NCI-H2081 (cell line): ENCODE data around the gene TAF11.
A peak's percentile ranks its signal among the peaks of the same experiment; 100 is the strongest.
"Not testable (repeated sequence)": the region's sequence is repeated elsewhere in the genome, so short reads cannot be mapped to it uniquely, and the experiment has no call there.

Experiments
- DNase-seq, 2 experiments: peaks; one replicate each; lab custom pipeline; 2025; lab: John Stamatoyannopoulos, UW

Gene TAF11

DNA sequence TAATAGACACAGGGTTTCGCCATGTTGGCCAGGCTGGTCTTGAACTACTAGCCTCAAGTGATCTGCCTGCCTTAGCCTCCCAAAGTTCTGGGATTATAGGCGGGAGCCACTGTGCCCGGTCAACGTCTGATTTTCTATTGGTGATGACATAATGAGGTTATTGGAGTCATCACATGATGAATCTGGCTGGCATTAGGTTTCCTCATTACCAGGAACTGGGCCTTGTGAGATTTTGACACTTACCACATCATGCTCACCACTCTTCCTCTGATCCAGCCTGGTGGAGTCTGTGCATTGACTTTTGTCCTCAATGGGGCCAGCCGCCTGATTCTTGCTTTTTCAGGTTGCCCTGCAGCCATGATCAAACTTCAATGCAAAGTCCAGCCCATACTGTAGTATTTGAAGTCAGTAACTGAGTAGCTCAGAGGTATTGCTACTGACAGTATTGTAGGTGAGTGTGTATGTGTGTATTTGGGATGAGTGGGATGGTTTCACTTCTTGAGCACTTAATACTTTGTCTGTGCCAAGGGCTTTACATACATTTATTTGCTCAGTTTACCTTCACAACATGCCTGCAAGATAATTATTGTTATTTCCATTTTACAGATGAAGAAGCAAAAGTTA is 17.3 kb upstream of the TAF11 start:
- DNase-seq, result no peak

GRCh38 chr6:34901930-34902329 is 14.1 kb upstream of the TAF11 start:
- DNase-seq, result no peak

GRCh38 chr6:34900321-34901031 is 12.6 kb upstream of the TAF11 start:
- DNase-seq, result no peak

DNA sequence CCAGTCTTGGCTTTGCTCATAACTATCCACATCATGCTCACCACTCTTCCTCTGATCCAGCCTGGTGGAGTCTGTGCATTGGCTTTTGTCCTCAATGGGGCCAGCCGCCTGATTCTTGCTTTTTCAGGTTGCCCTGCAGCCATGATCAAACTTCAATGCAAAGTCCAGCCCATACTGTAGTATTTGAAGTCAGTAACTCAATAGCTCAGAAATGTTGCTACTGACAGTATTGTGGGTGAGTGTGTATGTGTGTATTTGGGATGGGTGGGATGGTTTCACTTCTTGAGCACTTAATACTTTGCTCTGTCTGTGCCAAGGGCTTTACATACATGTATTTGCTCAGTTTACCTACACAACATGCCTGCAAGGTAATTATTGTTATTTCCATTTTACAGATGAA is 11.9 kb upstream of the TAF11 start:
- DNase-seq, result not testable (repeated sequence)

DNA sequence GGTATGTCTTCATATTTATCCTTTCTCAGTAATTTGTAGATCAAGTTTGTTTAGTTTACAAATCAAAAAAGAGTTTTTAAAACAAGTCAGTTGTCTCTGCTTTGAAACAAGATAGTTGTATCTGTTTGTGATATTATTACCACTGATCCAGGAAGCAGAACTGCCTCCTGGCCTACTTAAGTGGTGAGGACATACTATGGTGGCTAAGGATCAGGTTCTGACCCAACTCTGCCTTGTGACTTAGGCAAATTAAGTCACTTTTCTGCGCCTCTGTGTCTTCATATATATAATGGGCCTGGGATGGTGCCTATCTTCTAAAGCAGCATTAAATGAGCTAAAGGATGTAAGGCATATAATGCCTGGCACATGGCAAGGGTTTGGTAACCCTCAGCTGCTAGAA is 9.9 kb upstream of the TAF11 start:
- no peak for DNase-seq

- no peak for DNase-seq
Observed at GRCh38 chr6:34897130-34897529, 9.3 kb upstream of the TAF11 start.

GRCh38 chr6:34894693-34895092 is 6.9 kb upstream of the TAF11 start:
- DNase-seq, result no peak

DNA sequence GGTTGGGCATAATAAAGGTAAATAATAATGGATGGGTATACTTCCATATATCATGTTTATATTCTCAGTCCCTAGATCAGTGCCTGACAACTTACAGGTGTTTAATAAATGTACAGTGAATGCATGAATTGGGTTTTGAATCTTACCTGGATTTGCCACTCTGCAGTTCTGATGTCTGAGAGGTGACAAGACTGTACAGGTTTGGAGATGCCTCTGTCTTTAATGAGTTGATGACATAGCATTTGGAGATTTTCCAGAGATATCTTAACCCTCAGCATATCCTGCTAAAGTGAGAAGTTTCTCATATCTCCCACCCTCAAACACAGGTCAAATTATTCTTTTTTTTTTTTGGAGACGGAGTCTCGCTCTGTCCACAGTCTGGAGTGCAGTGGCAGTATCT is 3.5 kb upstream of the TAF11 start:
- DNase-seq, result no peak

- no peak for DNase-seq
Observed at GRCh38 chr6:34890533-34890925, 2.7 kb upstream of the TAF11 start.

DNA sequence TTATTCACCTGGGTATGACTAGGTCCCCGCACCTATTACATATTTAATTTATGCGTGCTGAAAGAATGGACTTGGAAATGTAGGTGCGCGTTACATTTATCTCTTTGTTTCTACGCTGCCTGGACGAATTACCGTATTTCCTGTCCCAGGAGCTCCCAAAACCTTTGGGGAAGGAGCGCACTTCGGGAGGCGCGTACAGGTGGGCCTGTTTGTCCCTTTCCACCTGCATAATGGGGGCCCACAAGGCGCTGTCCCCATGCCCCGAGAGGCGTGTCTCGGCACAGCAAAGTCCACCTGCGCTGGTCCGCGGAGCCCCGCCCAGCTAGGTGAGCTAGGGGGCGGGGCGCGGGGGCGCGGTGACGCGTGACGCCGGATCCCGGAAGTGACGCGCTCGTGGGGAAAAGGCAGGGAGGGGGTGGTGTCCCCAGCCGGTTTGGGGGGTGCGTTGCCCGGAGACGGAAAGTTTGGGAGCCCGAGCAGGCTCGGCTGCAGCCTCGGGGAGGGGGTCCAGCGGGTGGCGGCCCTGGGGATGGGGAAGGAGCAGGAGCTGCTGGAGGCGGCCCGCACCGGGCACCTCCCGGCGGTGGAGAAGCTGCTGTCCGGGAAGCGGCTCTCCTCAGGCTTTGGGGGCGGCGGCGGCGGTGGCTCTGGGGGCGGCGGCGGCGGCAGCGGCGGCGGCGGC is 1.2 kb upstream of the TAF11 start, which contains the start of gene ANKS1A:
Gene ANKS1A (plus strand): TSS at position 382 of the 682 bp plus-strand sequence. CDS start 148 bp downstream, at position 530.
- DNase-seq, result peak; percentile 86 to 87

DNA sequence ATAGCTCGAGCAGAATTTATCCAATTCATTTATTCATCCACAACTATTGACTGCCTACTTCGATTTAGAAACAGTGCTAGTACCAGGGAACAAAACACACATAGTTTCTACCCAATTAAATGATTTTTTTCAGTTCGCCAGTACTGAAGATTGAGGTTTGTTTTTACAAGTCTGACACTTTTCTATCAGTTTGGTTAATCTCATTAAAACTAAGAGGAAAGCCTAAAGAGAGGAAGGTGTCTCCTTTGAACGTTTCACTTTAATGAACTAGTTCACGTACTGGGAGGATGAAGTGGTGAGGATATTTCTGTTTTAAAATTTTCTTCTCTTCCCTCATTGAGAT is 643 bp upstream of the TAF11 start:
- no peak for DNase-seq

GRCh38 chr6:34885837-34886236 is 2.0 kb downstream of the TAF11 start:
- not testable (repeated sequence) for DNase-seq

GRCh38 chr6:34884996-34885395 is 2.8 kb downstream of the TAF11 start:
- DNase-seq, result no peak

DNA sequence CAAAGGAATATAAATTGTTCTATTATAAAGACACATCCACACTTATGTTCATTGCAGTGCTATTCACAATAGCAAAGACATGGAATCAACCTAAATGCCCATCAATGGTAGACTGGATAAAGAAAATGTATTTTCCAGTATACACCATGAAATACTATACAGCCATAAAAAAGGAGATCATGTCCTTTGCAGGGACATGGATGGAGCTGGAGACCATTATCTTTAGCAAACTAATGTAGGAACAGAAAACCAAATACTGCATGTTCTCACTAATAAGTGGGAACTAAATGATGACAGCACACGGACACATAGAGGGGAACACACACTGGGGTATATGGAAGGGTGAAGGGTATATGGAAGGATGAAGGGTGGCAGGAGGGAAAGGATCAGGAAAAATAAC is 3.8 kb downstream of the TAF11 start:
- DNase-seq, result not testable (repeated sequence)

GRCh38 chr6:34877869-34878485 is 9.9 kb downstream of the TAF11 start:
- DNase-seq, result no peak

- no peak for DNase-seq
Observed at GRCh38 chr6:34877259-34877658, 10.6 kb downstream of the TAF11 start.

DNA sequence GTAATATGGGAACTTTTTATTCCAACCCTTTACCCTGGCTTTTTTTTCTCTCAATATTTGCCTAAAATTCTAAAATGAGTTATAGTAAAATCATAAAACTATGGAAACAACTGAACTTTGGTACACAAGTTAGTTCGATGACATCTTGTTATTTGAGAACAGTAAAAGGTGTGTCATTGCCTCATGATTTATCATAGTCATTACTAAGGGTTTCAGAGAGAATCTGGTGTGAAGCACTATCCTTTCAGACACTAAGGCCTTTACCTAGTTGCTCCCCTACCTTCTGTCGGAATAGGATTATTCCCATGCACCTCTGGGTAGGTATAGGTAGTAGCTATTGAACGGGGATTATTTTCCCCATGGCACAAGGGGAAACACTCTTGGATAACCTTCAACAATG is 11.4 kb downstream of the TAF11 start:
- DNase-seq, result no peak

- no peak for DNase-seq
Observed at GRCh38 chr6:34875292-34876213, 12.3 kb downstream of the TAF11 start.

GRCh38 chr6:34872332-34872731 is 15.5 kb downstream of the TAF11 start:
- no peak for DNase-seq

DNA sequence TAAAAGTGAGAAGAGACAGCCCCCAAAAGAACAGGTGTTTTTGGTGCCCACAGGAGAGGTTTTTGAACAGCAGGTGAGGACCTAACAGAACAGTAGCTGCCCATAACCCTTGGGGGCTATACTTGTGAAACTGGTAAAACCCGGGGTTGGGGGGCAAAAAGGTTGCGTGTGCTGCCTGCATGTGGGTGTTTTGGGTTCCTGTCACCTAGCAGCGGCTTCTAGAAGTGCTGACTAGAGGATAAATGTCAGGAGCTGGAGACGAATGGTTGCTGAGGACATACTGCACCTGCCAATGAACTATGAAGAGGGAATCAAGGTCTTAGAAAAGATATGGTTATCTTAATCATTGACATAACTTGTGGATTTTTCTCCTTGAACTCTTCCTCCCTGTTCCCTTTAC is 16.0 kb downstream of the TAF11 start:
- no peak for DNase-seq

GRCh38 chr6:34867484-34867883 is 20.4 kb downstream of the TAF11 start:
- DNase-seq, result no peak

GRCh38 chr6:34866509-34866908 is 21.3 kb downstream of the TAF11 start:
- DNase-seq, result no peak
